Gastroesophageal sphincter (tissue), 3 donors: ENCODE data around the gene NOS1.

ENCODE experiments used
- CTCF ChIP-seq, 4 experiments: fragments of 200-600 bp in 2 of 4; fragments of 450-650 bp in 2 of 4; sonication (generic) in 1 of 4; IDR thresholded peaks; one replicate each; pipeline ENCODE4 v1.5.1; 2017 to 2019; ENCODE audit warnings: antibody characterized with exemption in 4 of 4, mild to moderate bottlenecking in 2 of 4, moderate library complexity in 2 of 4
- POLR2A ChIP-seq, 2 donors: fragments of 450-650 bp; IDR thresholded peaks; one replicate each; pipeline ENCODE4 v1.6.1; 2017; ENCODE audit warnings: antibody characterized with exemption in 2 of 2, mild to moderate bottlenecking in 2 of 2, moderate library complexity in 1 of 2

- TF ChIP-seq CTCF (IDR thresholded peaks at IDR 0.05) = no peak
- TF ChIP-seq POLR2A (IDR thresholded peaks at IDR 0.05) = no peak
Measured at GRCh38 chr12:117333331-117333881, 28.0 kb downstream of the NOS1 start.
